ENCODE data around the gene PDCL3. TPM values are rescaled to one million over a fixed set of nuclear protein-coding genes. Genes with fewer than 3 reads are reported as not detected.

Gene PDCL3
- total RNA-seq, 4 donors from 2014 or later, result 6.6 to 13.3 (median 10.7) TPM

GRCh38 chr2:100529900-100530299 is 32.9 kb upstream of the PDCL3 start:
- Histone ChIP-seq H3K9me3 (no peaks in the 10 kb centered on the region), H3K4me3 (replicated peaks in 1 of 3) (no peak overlapping the region), H3K27me3 (no peaks in the 10 kb centered on the region), H3K36me3 (no peaks in the 10 kb centered on the region), H3K4me1 (no peaks in the 10 kb centered on the region), H3K27ac (no peak overlapping the region)
- no peak for TF ChIP-seq CTCF (IDR thresholded peaks at IDR 0.05)
- no peak for TF ChIP-seq POLR2A (IDR thresholded peaks at IDR 0.05)
- 81 to 84% methylated on average over 6 of the region's 6 CpGs for WGBS, 2 donors
- no peak for DNase-seq
- intact Hi-C loops (cut with DNase I), result no loop called here

- TF ChIP-seq POLR2A (IDR thresholded peaks at IDR 0.05), result no peak
- TF ChIP-seq CTCF (IDR thresholded peaks at IDR 0.05), result no peak
- intact Hi-C loops (cut with DNase I), result no loop called here
- no peak for DNase-seq
- 71 to 73% methylated on average over 2 of the region's 2 CpGs for WGBS, 2 donors
- Histone ChIP-seq H3K27ac (no peak overlapping the region), H3K9me3 (no peaks in the 10 kb centered on the region), H3K27me3 (no peaks in the 10 kb centered on the region), H3K4me1 (no peaks in the 10 kb centered on the region), H3K36me3 (no peaks in the 10 kb centered on the region), H3K4me3 (replicated peaks in 1 of 3) (no peak overlapping the region)
Observed at GRCh38 chr2:100535855-100536254, 26.9 kb upstream of the PDCL3 start.

- Histone ChIP-seq H3K4me3 (replicated peaks in 1 of 3) (no peak overlapping the region), H3K27ac (no peak overlapping the region), H3K9me3 (no peaks in the 10 kb centered on the region), H3K4me1 (no peaks in the 10 kb centered on the region), H3K27me3 (no peaks in the 10 kb centered on the region), H3K36me3 (no peaks in the 10 kb centered on the region)
- DNase-seq, result no peak
- 73 to 75% methylated on average over 9 of the region's 9 CpGs for WGBS, 2 donors
- no peak for TF ChIP-seq POLR2A (IDR thresholded peaks at IDR 0.05)
- no peak for TF ChIP-seq CTCF (IDR thresholded peaks at IDR 0.05)
- intact Hi-C loops (cut with DNase I), result no loop called here
Observed at GRCh38 chr2:100537918-100538317, 24.9 kb upstream of the PDCL3 start.

GRCh38 chr2:100539221-100539620 is 23.6 kb upstream of the PDCL3 start:
- H3K27me3 ChIP-seq, result no peaks in the 10 kb centered on the region
- no peak for DNase-seq
- no peaks in the 10 kb centered on the region for H3K36me3 ChIP-seq
- 55 to 73% methylated on average over 1 of the region's 1 CpG for WGBS, 2 donors
- H3K9me3 ChIP-seq, result no peaks in the 10 kb centered on the region
- no peaks in the 10 kb centered on the region for H3K4me1 ChIP-seq
- intact Hi-C loops (cut with DNase I), result no loop called here
- no peak overlapping the region for H3K27ac ChIP-seq
- TF ChIP-seq POLR2A (IDR thresholded peaks at IDR 0.05) (no peak), CTCF (IDR thresholded peaks at IDR 0.05) (no peak)
- no peak overlapping the region for H3K4me3 ChIP-seq (replicated peaks in 1 of 3)

- no peaks in the 10 kb centered on the region for H3K9me3 ChIP-seq
- intact Hi-C loops (cut with DNase I), result no loop called here
- DNase-seq, result no peak
- H3K27me3 ChIP-seq, result no peaks in the 10 kb centered on the region
- 78 to 82% methylated on average over 3 of the region's 3 CpGs for WGBS, 2 donors
- no peak overlapping the region for H3K4me3 ChIP-seq (replicated peaks in 1 of 3)
- H3K27ac ChIP-seq, result no peak overlapping the region
- H3K36me3 ChIP-seq, result no peaks in the 10 kb centered on the region
- TF ChIP-seq POLR2A (IDR thresholded peaks at IDR 0.05) (no peak), CTCF (IDR thresholded peaks at IDR 0.05) (no peak)
- H3K4me1 ChIP-seq, result no peaks in the 10 kb centered on the region
Observed at GRCh38 chr2:100541404-100541803, 21.4 kb upstream of the PDCL3 start.
